Left hindlimb (tissue), 1 donor: Measurements from ENCODE around the gene UMODL1.

ENCODE experiments used
- DNase-seq: peaks from one replicate; pipeline ENCODE4 v3.0.0-alpha.2; 2018

Gene UMODL1

GRCh38 chr21:42039470-42039901 is 31.6 kb upstream of the UMODL1 start:
- DNase-seq: no peak

DNA sequence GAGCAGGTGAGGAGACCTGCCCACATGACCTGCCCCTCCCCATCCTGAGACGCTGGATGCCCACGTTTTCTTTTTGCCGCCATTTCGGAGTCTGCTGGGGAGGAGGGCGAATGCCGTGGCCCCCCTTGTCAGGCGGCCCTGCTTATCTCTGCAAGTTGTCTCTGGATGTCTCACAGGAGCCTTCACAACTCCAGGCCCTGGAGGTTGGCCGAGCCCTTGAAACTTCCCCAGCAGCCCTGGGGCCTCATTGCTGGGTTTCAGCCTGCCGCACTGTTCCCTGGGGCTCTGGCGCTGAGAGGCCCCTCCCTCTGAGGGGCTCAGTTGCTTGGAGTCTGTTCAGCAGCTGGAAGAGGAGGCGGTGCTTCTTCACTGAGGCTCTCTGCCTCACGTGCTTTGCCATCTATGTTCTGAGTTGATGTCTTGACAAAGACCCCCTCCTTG is 31.2 kb upstream of the UMODL1 start:
- no peak for DNase-seq

DNA sequence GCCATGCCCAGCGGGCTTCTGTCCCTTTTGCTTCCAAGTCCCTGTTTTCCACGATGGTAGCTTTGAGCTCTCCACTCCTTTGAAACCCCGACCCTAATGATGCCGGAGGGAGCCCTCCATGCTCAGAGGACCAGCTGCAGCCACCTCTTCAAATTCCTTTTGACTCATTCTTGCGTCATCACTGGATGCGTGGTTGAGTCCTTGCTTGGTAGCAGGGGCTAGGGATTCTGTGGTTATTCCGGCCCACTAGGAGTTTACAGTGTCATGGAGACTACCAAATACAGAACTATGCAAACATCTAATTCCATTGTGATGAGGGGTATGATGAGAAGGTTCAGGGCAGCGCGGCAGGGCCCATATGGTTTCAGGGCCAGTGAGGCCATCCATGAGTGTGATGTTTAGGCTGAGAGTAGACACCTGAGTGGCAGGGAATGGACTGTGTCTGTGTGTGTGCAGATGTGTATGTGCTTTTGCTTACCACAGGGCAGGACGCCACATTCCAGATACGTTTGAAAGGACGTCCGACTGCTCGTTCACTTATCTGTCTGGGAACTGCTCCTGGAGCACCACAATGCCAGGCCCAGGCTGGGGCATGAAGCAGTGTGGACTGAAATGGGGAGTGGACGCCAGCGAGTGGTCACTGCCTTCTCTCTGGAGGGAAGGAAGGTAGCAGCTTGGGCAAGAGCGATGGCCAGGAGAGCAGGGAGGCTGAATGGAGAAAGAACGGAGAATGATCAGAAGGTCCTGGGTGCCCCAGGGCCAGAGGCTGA is 30.5 kb upstream of the UMODL1 start:
- DNase-seq: no peak

DNA sequence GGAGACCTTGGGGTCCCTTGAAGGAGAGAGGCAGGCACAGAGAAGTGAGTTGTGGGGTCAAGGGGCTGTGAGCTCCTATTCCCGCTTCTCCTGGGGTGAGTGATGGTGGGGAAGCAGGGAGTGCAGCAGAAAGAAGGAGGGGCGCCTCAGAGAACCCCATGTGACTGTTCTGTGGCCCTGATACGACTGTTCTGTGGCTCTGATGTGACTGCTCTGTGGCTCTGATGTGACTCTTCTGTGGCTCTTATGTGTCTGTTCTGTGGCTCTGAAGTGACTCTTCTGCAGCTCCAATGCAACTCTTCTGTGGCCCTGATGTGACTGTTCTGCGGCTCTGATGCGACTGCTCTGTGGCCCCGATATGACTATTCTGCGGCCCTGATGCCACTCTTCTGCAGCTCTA is 29.9 kb upstream of the UMODL1 start:
- no peak for DNase-seq

DNA sequence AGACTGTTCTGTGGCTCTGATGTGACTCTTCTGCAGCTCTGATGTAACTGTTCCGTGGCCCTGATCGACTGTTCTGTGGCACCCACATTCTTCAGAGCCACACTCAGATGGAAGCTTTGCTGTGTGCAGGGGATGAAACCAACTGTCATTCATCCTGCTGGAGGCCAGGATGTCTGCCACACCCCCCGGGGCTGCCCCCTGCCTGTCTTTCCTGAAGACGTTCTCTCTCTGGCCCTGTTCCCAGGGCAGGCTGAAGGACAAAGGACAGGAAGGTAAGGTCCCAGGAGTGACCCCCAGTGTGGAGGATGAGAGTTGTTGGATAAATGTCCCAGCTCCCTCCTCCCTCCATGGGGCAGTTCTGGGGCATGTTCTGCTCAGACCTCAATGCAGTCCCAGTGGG is 29.4 kb upstream of the UMODL1 start:
- no peak for DNase-seq

DNA sequence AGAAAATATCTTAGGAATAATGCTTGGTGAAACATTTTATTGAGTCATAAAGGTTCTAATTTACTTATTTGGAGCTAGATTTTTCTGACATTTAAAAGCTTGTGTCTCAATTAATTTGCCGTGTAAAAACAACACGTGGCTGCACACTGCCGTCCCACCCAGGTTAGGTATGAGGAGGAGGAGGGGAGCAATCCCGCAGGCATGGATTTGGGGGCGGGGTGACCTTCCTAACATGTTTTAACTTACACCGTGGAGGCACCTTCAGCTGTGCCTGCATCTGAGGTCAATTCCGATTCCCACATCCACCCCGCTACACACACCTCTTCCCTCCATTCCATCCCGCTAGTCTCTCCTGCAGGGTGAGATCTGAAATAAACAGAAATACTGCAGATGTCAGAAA is 28.5 kb upstream of the UMODL1 start:
- DNase-seq: no peak

GRCh38 chr21:42043201-42043895 is 27.8 kb upstream of the UMODL1 start:
- DNase-seq: no peak

DNA sequence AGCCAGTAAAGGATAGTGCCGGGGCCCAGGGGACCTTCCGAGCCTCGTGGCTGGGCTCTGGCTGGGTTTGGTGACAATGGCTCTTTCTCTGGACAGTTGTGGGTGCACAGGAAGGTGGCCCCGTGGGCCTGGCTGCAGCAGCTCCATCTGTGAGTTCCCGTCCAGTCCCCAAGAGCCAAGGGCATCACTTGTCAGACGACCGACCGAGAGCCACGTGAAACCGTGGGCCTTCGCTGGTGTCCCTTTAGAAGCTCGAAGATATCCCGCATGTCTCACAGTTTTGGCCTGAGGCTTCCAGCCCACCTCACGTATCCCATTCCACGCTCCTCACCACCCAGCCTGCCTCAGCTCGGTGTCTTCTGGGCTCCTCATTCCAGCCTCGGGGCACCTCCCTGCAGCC is 27.2 kb upstream of the UMODL1 start:
- DNase-seq: no peak

GRCh38 chr21:42044871-42045495 is 26.1 kb upstream of the UMODL1 start:
- no peak for DNase-seq

DNA sequence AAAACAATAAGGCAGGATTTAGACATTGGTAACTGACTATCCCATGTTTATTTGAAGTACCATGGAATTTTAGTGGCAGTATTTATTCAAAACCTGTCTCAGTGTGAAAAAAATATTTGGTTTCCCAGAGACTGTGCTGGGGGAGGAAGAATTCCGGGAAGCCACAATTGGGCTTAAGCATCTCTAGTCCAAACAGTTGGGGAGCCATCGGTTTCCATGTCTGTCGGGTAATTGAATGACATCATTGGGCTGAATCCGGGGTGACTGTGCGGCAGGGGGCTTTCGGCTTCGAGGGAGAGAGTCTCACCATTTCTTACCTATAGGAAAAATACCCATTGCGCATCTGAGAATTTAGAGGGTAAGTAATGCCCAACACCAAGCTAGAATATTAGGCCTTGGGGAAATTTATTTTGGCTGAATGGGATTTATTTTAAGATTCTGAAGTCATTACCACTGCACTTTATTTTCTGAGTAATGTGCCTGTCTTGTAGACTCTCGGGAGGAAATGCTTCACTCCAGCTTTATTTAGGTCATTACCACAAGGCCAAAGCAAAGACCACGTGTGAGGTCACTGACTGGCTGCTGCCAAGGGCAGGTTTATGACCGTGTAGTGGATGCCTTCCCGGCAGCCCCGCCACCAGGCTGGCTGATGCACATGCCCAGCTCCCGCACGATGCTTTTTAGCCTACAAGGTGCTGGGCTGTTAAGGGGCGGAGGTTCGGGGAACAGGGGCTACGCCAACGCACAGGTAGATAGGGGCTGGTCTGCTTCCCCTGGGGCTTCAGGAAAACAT is 23.1 kb upstream of the UMODL1 start:
- peak; percentile 68 for DNase-seq

DNA sequence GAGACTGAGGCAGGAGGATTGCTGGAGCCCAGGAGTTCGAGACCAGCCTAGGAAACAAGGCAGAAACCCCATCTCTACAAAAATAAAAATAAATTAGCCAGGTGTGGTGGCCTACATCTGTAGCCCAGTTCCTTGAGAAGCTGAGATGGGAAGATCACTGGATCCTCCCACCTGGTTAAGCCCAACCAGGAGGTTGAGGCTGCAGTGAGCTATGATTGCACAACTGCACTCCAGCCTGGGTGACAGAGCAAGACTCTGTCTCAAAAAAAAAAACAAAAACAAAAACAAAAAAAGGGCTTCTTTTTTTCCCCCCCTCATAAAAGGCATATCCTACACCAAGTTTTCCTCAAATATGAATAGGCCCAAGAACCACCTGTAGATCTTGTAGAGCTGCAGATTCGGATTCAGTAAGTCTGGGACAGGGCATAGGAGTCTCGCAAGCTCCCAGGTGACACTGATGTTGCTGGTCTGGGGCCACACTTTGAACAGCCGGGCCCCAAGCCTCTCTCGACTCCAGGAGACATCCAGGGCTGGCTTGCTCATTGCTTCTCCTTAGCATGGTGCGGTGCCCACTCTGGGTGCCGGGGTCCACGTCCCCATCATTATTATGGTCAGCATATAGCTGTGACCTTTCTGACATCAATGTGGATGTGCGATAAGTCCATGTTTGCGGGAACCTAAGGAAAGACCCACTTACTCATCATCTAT is 22.1 kb upstream of the UMODL1 start:
- no peak for DNase-seq

DNA sequence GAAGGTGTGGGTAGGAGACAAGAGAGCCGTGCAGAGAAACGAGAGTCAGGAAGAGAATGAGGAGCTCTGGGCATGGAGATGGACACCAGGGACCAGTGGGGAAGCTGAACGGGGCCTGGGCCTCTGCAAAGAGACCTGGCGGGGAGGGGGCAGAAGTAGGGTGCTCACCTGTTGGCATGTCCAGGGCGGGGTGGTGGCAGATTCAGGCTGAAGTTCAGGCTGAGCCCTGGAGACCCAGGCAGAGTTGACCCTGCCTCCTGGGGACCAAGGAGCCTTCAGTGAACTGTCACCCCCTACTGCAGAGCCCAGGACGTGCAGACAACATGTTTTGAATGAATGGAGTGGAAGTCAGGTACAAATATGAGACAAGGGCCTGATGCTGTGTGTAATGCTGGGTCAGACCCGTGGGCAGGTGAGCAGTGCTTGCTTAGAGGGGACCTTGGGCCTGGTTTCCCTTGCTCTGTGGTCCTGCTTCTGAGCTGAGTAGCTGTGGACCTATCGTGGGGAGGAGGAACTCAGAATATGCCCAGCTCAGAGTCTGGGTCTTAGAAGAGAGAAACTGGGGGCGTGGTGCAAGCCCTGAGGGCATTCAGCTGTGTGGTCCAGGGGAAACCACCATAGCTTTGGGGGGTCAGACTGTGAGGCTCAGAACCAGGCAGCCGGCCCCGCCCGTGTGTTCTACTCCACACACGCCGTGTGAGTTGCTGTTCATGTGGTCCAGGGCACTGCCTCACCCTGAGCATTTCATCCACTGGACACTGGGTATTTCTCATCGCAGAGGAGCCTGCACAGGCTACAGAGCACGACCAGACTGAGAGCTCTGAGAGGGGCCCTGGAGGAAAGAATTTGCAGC is 21.3 kb upstream of the UMODL1 start:
- DNase-seq: no peak

DNA sequence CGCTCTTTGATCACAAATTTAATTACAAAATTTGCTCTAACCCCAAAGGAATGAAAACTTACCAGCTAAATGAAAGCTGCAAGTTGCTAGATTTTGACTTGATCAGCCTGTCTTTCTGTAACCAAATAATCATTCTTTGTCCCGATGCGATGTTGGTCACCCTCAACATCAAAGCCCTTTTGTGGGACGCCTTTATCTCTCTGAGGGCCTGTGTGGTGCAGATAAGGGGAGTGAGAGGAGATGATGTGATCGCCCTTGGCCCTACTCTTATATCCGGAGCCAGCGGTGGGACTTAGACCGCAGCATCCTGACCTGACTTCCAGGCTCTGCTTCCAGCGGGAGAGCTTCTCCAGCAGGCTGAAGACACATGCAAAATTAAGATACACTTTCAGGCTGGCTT is 19.3 kb upstream of the UMODL1 start:
- DNase-seq: no peak

GRCh38 chr21:42055425-42055824 is 15.7 kb upstream of the UMODL1 start:
- no peak for DNase-seq

DNA sequence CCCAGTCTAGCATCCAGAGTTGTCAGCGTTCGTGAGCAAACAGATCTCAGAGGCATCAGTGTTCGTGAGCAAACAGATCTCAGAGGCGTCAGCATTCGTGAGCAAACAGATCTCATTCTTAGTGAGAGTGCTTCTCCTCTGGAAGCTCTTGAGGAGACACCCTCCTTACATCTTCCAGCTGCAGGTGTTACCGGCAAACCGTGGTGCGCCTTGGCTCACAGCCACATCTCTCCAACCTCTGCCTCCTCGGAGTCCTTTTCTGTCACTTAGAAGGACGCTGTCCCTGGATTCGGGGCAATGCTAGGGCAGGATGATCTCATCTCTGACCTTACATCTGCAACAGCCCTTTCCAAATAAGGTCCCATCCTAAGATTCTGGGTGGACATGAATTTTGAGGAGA is 14.6 kb upstream of the UMODL1 start:
- DNase-seq: no peak

DNA sequence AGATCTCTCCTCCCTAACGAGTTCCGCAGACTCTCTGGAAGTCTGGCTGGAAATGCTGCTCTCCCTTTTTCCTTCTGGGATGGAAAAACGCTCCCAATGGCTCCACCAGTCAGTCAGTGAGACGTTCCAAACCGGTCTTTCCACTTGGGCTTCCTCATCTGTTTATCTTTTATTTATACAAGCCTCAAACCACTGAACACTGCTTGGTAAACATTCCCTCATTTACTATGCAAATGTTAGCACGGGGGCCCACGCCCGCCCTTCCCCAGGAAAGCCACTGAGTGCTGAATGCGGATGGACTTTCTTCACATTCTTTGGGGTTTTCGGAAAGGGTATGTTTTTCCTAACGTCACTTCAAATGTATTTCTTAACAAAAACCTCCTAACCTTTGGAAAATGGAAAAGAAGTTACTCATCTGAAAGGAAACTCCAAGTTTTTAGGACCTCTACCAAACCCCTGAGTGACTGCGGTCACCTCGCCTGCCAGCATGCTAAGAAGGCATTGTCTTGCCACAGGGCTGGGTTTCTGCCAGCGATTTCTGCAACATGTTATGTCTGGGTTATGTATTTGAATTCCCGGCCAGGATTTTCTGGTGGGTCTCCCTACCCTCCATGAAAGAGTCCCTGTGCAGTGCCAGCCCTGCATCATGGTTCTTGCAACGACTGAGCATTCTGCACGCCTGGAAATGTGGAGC is 14.0 kb upstream of the UMODL1 start:
- peak; percentile 79 for DNase-seq

GRCh38 chr21:42057851-42058437 is 13.2 kb upstream of the UMODL1 start:
- no peak for DNase-seq

- no peak for DNase-seq
Observed at GRCh38 chr21:42058631-42059111, 12.4 kb upstream of the UMODL1 start.

GRCh38 chr21:42059141-42059540 is 12.0 kb upstream of the UMODL1 start:
- DNase-seq: no peak

DNA sequence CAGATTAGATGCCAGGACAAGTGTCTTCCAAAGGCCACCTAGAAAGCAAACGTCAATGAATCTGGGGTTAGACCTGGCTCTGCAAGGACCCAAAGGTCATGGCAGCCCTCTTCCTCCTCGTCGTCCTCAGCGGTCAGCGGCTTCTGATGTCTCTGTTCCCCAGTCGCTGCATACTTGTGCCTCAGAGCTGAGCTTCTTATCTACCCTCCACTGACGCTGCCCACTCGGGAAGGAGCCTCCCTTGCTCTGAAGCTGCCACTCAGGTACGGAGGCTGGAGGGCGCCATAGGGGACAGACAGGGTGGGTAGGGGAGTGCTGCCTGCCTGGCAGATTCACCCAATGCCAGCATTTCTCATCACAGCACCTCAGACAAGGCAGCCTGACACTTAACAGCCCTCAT is 11.4 kb upstream of the UMODL1 start:
- no peak for DNase-seq
